DND-41 (cell line): ENCODE data around the gene CACNA1H.

Source experiments
- ATAC-seq: fragments of 200-7000 bp; cut with Tn5 transposase; 3 replicates; pipeline ENCODE4 v1.9.1; 2021; ENCODE audit warnings: low read depth; ENCODE audit not compliant: insufficient read depth
- DNase-seq: peaks from one replicate; pipeline ENCODE4 v3.0.0-alpha.2; 2020
- H2AFZ ChIP-seq: 2 replicates; pipeline ENCODE4 v1.6.0; 2012; ENCODE audit warnings: low read depth, low read length
- H3K27ac ChIP-seq: 2 replicates; pipeline ENCODE4 v1.5.1; 2012; ENCODE audit warnings: low read length, inconsistent platforms
- H3K27me3 ChIP-seq: fragments of 200-600 bp; sonication (generic); 2 replicates; pipeline ENCODE4 v1.6.0; 2012; ENCODE audit warnings: low read length, mild to moderate bottlenecking, inconsistent platforms; ENCODE audit not compliant: insufficient read depth, poor library complexity
- H3K36me3 ChIP-seq: 2 replicates; pipeline ENCODE4 v1.5.1; 2012; ENCODE audit warnings: low read length, inconsistent platforms; ENCODE audit not compliant: insufficient read depth
- H3K4me1 ChIP-seq: 2 replicates; pipeline ENCODE4 v1.5.1; 2012; ENCODE audit warnings: mild to moderate bottlenecking, low read length; ENCODE audit not compliant: insufficient read depth
- H3K4me2 ChIP-seq: 2 replicates; pipeline ENCODE4 v1.6.0; 2012; ENCODE audit warnings: mild to moderate bottlenecking, moderate library complexity, low read length, inconsistent platforms; ENCODE audit not compliant: insufficient read depth
- H3K4me3 ChIP-seq, 2 experiments: fragments of 200-600 bp in 1 of 2; shearing (Covaris generic) in 1 of 2; 2 replicates each; pipeline ENCODE4 v1.5.1; 2012 to 2016; ENCODE audit warnings: inconsistent platforms in 2 of 2, low read length in 2 of 2, mild to moderate bottlenecking in 2 of 2, low read depth in 1 of 2, moderate library complexity in 1 of 2
- H3K79me2 ChIP-seq: 2 replicates; pipeline ENCODE4 v1.6.0; 2012; ENCODE audit warnings: low read length, inconsistent platforms; ENCODE audit not compliant: insufficient read depth
- H3K9ac ChIP-seq: 2 replicates; pipeline ENCODE4 v1.6.0; 2012; ENCODE audit warnings: low read depth, mild to moderate bottlenecking, inconsistent platforms, low read length, moderate library complexity
- H3K9me3 ChIP-seq: 2 replicates; pipeline ENCODE4 v1.5.1; 2012; ENCODE audit warnings: low read length, moderate library complexity, mild to moderate bottlenecking, inconsistent platforms; ENCODE audit not compliant: insufficient read depth, severe bottlenecking
- H4K20me1 ChIP-seq: 2 replicates; pipeline ENCODE4 v1.6.0; 2012; ENCODE audit warnings: low read length; ENCODE audit not compliant: insufficient read depth
- CTCF ChIP-seq: IDR thresholded peaks from 2 replicates; pipeline ENCODE4 v1.5.1; 2012; ENCODE audit warnings: borderline replicate concordance, low read length, moderate library complexity, mild to moderate bottlenecking; ENCODE audit not compliant: poor library complexity, severe bottlenecking; ENCODE audit errors: extremely low read depth
- EZH2 ChIP-seq: IDR thresholded peaks from 3 replicates; pipeline ENCODE4 v1.6.1; 2012; ENCODE audit warnings: borderline replicate concordance, low read depth, mild to moderate bottlenecking, moderate library complexity, low read length, inconsistent platforms; ENCODE audit not compliant: severe bottlenecking

The CACNA1H gene

GRCh38 chr16:1129106-1129960 lies 23.6 kb upstream of the CACNA1H start:
- Histone ChIP-seq H3K4me3 (no peak overlapping the region), H3K4me1 (no peaks in the 10 kb centered on the region), H3K9me3 (no peaks in the 10 kb centered on the region), H3K79me2 (no peaks in the 10 kb centered on the region), H3K9ac (no peak overlapping the region), H2AFZ (no peak overlapping the region), H3K36me3 (no peaks in the 10 kb centered on the region), H3K4me2 (no peak overlapping the region), H3K27ac (no peak overlapping the region), H4K20me1 (no peaks in the 10 kb centered on the region; the same call in 1 of the 2 replicates), H3K27me3 (no peaks in the 10 kb centered on the region)
- ATAC-seq (no peak), DNase-seq (no peak)
- no peak for TF ChIP-seq CTCF
- TF ChIP-seq EZH2 = no peak

GRCh38 chr16:1130382-1130781 lies 22.5 kb upstream of the CACNA1H start:
- Histone ChIP-seq H3K4me3 (no peak overlapping the region), H3K4me2 (no peak overlapping the region), H3K4me1 (no peaks in the 10 kb centered on the region), H3K27ac (no peak overlapping the region), H3K9me3 (no peaks in the 10 kb centered on the region), H3K36me3 (no peaks in the 10 kb centered on the region), H3K9ac (no peak overlapping the region), H3K27me3 (no peaks in the 10 kb centered on the region), H4K20me1 (no peaks in the 10 kb centered on the region), H3K79me2 (no peaks in the 10 kb centered on the region), H2AFZ (no peak overlapping the region)
- ATAC-seq = no peak
- no peak for DNase-seq
- TF ChIP-seq EZH2 (no peak), CTCF (no peak)

- Histone ChIP-seq H3K27me3 (no peaks in the 10 kb centered on the region), H3K9me3 (no peaks in the 10 kb centered on the region)
Measured at GRCh38 chr16:1131378-1131994, 21.4 kb upstream of the CACNA1H start.

More at GRCh38 chr16:1131378-1131994, 21.4 kb upstream of the CACNA1H start:
- Histone ChIP-seq H3K36me3 (no peaks in the 10 kb centered on the region), H4K20me1 (no peaks in the 10 kb centered on the region), H3K4me3 (no peak overlapping the region), H3K9ac (no peak overlapping the region), H3K4me2 (no peak overlapping the region), H3K79me2 (no peaks in the 10 kb centered on the region), H3K27ac (no peak overlapping the region), H3K4me1 (no peaks in the 10 kb centered on the region), H2AFZ (no peak overlapping the region)
- ATAC-seq (no peak), DNase-seq (no peak)
- no peak for TF ChIP-seq EZH2
- TF ChIP-seq CTCF = no peak
